Suppressor macrophage (primary cell): ENCODE results near the gene ALLC.

ENCODE experiments used
- DNase-seq, 4 experiments: peaks; one replicate each; pipeline ENCODE4 v3.0.0-alpha.2; 2020 to 2022

ALLC gene

GRCh38 chr2:3680548-3681345, 22.7 kb downstream of the ALLC start:
- DNase-seq = no peak

- DNase-seq = no peak
These were observed 23.6 kb downstream of the ALLC start for GRCh38 chr2:3681625-3682024.

GRCh38 chr2:3682811-3683210, 24.8 kb downstream of the ALLC start:
- no peak for DNase-seq

- DNase-seq = no peak
These were observed 25.9 kb downstream of the ALLC start for GRCh38 chr2:3683748-3684454.

GRCh38 chr2:3689998-3690748, 32.2 kb downstream of the ALLC start:
- no peak for DNase-seq

GRCh38 chr2:3692375-3692774, 34.4 kb downstream of the ALLC start:
- DNase-seq = no peak

- DNase-seq = no peak
These were observed 38.5 kb downstream of the ALLC start for GRCh38 chr2:3696545-3696944.

- DNase-seq = no peak
These were observed 43.1 kb downstream of the ALLC start for GRCh38 chr2:3701071-3701470.

- DNase-seq = no peak
These were observed 45.3 kb downstream of the ALLC start, which contains the start of gene DCDC2C for GRCh38 chr2:3703236-3703756. TSS of gene DCDC2C (plus strand) at chr2:3703575. CDS start at chr2:3703752, 177 bp downstream.

- DNase-seq = no peak
These were observed 45.9 kb downstream of the ALLC start for GRCh38 chr2:3703757-3704355.

- no peak for DNase-seq
These were observed 46.7 kb downstream of the ALLC start for GRCh38 chr2:3704692-3705091.

GRCh38 chr2:3705782-3706181, 47.8 kb downstream of the ALLC start:
- DNase-seq = no peak

- DNase-seq = no peak
These were observed 48.9 kb downstream of the ALLC start for GRCh38 chr2:3706892-3707291.

- no peak for DNase-seq
These were observed 50.6 kb downstream of the ALLC start for GRCh38 chr2:3708576-3708975.

GRCh38 chr2:3709225-3709624, 51.2 kb downstream of the ALLC start:
- DNase-seq = no peak

GRCh38 chr2:3712424-3712823, 54.4 kb downstream of the ALLC start:
- no peak for DNase-seq

- no peak for DNase-seq
These were observed 55.0 kb downstream of the ALLC start for GRCh38 chr2:3712831-3713503.

- DNase-seq = no peak
These were observed 60.7 kb downstream of the ALLC start for GRCh38 chr2:3718679-3719078.

- no peak for DNase-seq
These were observed 67.0 kb downstream of the ALLC start for GRCh38 chr2:3725002-3725401.

GRCh38 chr2:3725458-3726250, 67.7 kb downstream of the ALLC start:
- DNase-seq = no peak

GRCh38 chr2:3726511-3726910, 68.5 kb downstream of the ALLC start:
- DNase-seq = no peak
